GM13977 (cell line): ENCODE measurements around the gene SLC25A19.
A peak's percentile ranks its signal among the peaks of the same experiment; 100 is the strongest.
"Not testable (repeated sequence)": the region's sequence is repeated elsewhere in the genome, so short reads cannot be mapped to it uniquely, and the experiment has no call there.

Experiments
- DNase-seq: peaks from one replicate; pipeline ENCODE4 v3.0.0; 2012; ENCODE audit warnings: low spot score
- CTCF ChIP-seq: IDR thresholded peaks from 2 replicates; pipeline ENCODE4 v1.5.1; 2012; ENCODE audit warnings: mild to moderate bottlenecking, control low read depth; ENCODE audit not compliant: insufficient read depth; ENCODE audit errors: extremely low read depth, missing control alignments
- in situ Hi-C: fragments of 300-500 bp; cut with MboI; formaldehyde crosslinking; loops from one replicate; pipeline ENCODE4 v1.12.0; 2022; ENCODE audit warnings: low sequenced_read_pairs, low pct_unique_long_range_greater_than_20kb, mixed read lengths, inconsistent platforms; ENCODE audit not compliant: unreplicated experiment

The SLC25A19 gene

DNA sequence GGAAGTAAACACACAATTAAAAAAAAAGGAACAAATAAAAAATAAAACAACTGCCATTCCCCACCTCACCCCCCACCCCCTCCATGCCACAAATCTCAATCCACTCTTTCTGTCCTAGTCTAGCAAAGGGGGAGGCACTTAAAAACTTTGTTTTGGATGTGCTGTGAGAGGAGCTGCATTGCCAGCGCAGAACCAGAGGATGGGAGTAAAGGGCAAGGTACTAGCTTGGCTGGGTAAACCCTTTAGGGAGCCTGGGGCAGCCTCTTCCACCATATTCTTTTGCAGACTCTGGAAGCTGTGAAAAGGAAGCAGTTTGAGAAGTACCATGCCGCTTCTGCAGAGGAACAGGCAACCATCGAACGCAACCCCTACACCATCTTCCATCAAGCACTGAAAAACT lies 26.2 kb downstream of the SLC25A19 start:
- no peak for DNase-seq
- TF ChIP-seq CTCF, result no peak
- in situ Hi-C loops, result no loop called here

- DNase-seq, result no peak
- TF ChIP-seq CTCF, result no peak
- in situ Hi-C loops, result no loop called here
These were observed 27.1 kb downstream of the SLC25A19 start for GRCh38 chr17:75262112-75262606.

DNA sequence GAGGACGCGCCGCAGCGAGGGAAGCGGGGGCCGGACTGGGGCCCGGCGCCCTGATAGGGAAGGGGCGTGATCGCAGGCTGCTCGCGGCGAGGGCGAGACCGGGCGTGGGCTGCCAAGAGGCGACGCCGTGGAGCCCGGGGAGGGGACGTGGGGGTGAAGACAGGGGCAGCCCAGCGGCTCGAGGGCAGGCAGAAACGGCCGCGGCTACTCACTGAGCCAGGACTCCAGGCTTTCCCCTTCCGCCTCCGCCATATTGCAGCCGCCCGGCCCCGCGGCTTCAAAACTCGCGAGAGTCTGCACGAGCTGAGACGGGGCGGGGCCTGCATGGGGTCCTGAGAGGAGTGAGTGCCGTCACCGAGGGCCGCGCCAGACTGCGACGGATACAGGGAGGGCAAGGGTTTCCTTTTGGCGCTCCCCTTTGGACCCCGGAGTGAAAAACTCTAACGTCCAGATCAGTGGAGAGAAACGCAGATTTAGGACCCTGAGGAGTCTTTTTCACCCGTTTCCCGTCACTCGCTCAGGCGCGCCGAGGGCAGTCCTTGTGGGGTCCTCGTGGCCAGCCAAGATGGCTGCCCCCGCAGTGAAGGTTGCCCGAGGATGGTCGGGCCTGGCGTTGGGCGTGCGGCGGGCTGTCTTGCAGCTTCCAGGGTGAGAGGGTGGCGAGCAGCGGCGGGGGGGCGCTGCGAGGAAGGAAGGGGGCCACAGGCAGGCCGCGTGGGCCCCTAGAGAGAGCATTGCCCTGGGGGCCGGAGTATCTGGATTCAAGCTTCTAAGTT lies 27.7 kb downstream of the SLC25A19 start, which contains the start of the genes GGA3 and MRPS7:
GGA3 (minus strand) TSS at position 271 of the 776 bp plus-strand sequence; CDS start at position 252, 19 bp downstream.
MRPS7 (plus strand) TSS at position 544 of the 776 bp plus-strand sequence; CDS start at position 566, 22 bp downstream.
- DNase-seq, result peak; percentile 96
- TF ChIP-seq CTCF, result no peak
- in situ Hi-C loops, result no loop called here

GRCh38 chr17:75260641-75261335 lies 28.4 kb downstream of the SLC25A19 start:
- in situ Hi-C loops, result no loop called here
- no peak for DNase-seq
- peak; percentile 15 for TF ChIP-seq CTCF

DNA sequence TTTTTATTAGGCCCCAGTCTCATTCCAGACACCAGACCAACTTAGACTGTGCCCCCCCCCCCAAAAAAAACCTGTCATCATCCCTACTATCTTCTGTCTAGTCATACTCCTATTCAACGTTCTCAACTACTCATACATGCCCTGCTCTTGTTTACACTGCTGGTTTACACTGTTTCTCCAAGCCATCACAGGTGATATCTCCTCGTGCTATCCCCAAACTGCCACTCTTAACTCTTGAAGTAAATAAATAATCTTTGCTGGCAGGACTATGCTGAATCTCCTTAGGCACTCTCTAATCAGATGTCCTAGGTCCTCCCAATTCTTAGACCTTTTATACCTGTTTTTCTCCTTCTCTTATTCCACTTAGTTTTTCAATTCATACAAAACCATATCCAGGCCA lies 32.0 kb downstream of the SLC25A19 start:
- DNase-seq, in situ Hi-C loops: not testable (repeated sequence)

- in situ Hi-C loops, DNase-seq: not testable (repeated sequence)
These were observed 33.1 kb downstream of the SLC25A19 start for GRCh38 chr17:75255954-75256698.

- no peak for TF ChIP-seq CTCF
- DNase-seq, result no peak
- in situ Hi-C loops, result no loop called here
These were observed 37.0 kb downstream of the SLC25A19 start for GRCh38 chr17:75252039-75252816.
